CD4-positive, alpha-beta T cell treated with Interleukin-17A for 4 hours (primary cell): ENCODE results near the gene LANCL2.
"Not testable (repeated sequence)": the region's sequence is repeated elsewhere in the genome, so short reads cannot be mapped to it uniquely, and the experiment has no call there.

Experiments used
- DNase-seq: peaks from one replicate; pipeline ENCODE4 v3.0.0-alpha.2; 2020; ENCODE audit warnings: mixed read lengths

LANCL2 gene

GRCh38 chr7:55471594-55471993 is 106.5 kb downstream of the LANCL2 start:
- DNase-seq: not testable (repeated sequence)

GRCh38 chr7:55472406-55472805 is 107.3 kb downstream of the LANCL2 start:
- not testable (repeated sequence) for DNase-seq

- peak; percentile 52 for DNase-seq
Measured at GRCh38 chr7:55472928-55473725, 108.0 kb downstream of the LANCL2 start.

- peak; percentile 34 for DNase-seq
Measured at GRCh38 chr7:55473932-55474331, 108.8 kb downstream of the LANCL2 start.

- DNase-seq: peak; percentile 57
Measured at GRCh38 chr7:55474944-55475854, 110.1 kb downstream of the LANCL2 start.

- DNase-seq: no peak
Measured at GRCh38 chr7:55475855-55476803, 111.0 kb downstream of the LANCL2 start.

- DNase-seq: no peak
Measured at GRCh38 chr7:55476852-55477780, 112.0 kb downstream of the LANCL2 start.

GRCh38 chr7:55477781-55478374 is 112.7 kb downstream of the LANCL2 start:
- no peak for DNase-seq

GRCh38 chr7:55478700-55479099 is 113.6 kb downstream of the LANCL2 start:
- DNase-seq: no peak

- DNase-seq: no peak
Measured at GRCh38 chr7:55481155-55481554, 116.0 kb downstream of the LANCL2 start.

GRCh38 chr7:55483046-55483445 is 117.9 kb downstream of the LANCL2 start:
- no peak for DNase-seq
